Measurements from ENCODE around the gene CHRNG. TPM values are rescaled to one million over a fixed set of nuclear protein-coding genes. Genes with fewer than 3 reads are reported as not detected.

Gene CHRNG
- total RNA-seq (not detected), polyA plus RNA-seq (not detected)

- ATAC-seq = no peak
- Histone ChIP-seq H3K27ac (no peak within 1 kb of the TSS), H3K36me3 (no peaks in the 10 kb centered on the region), H3K4me3 (no peak within 1 kb of the TSS), H3K27me3 (no peaks in the 10 kb centered on the region), H3K4me1 (no peaks in the 10 kb centered on the region), H3K9me3 (no peaks in the 10 kb centered on the region)
- WGBS, 2 donors = 60 to 61% methylated on average over 23 of the region's 23 CpGs
- TF ChIP-seq, protein P1, sequence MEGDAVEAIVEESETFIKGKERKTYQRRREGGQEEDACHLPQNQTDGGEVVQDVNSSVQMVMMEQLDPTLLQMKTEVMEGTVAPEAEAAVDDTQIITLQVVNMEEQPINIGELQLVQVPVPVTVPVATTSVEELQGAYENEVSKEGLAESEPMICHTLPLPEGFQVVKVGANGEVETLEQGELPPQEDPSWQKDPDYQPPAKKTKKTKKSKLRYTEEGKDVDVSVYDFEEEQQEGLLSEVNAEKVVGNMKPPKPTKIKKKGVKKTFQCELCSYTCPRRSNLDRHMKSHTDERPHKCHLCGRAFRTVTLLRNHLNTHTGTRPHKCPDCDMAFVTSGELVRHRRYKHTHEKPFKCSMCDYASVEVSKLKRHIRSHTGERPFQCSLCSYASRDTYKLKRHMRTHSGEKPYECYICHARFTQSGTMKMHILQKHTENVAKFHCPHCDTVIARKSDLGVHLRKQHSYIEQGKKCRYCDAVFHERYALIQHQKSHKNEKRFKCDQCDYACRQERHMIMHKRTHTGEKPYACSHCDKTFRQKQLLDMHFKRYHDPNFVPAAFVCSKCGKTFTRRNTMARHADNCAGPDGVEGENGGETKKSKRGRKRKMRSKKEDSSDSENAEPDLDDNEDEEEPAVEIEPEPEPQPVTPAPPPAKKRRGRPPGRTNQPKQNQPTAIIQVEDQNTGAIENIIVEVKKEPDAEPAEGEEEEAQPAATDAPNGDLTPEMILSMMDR (IDR thresholded peaks at IDR 0.05) = no peak
- intact Hi-C loops (cut with DNase I) = no loop called here
- no peak for FAIRE-seq
- DNase-seq = peak in 2 of 6 donors; percentile 11 to 70
Observed at GRCh38 chr2:232539298-232540231, at the start of gene CHRNG. CHRNG (plus strand) TSS chr2:232539692; CDS start chr2:232539748, 56 bp downstream.

GRCh38 chr2:232490221-232491138 is 49.0 kb upstream of the CHRNG start:
- H3K4me3 ChIP-seq = no peak overlapping the region
- FAIRE-seq (no peak), ATAC-seq (no peak), DNase-seq (peak in 2 of 6 donors; percentile 21 to 54)
- 82 to 89% methylated on average over 30 of the region's 30 CpGs for WGBS, 2 donors
- no peak overlapping the region for H3K27ac ChIP-seq
- TF ChIP-seq, protein P1 (IDR thresholded peaks at IDR 0.05) = no peak
- intact Hi-C loops (cut with DNase I) = no loop called here
- H3K36me3 ChIP-seq = no peaks in the 10 kb centered on the region
- H3K27me3 ChIP-seq = peaks cover 0 to 7% (median 2%) of the 10 kb centered on the region in 4 donors
- H3K4me1 ChIP-seq = no peaks in the 10 kb centered on the region
- no peaks in the 10 kb centered on the region for H3K9me3 ChIP-seq

DNA sequence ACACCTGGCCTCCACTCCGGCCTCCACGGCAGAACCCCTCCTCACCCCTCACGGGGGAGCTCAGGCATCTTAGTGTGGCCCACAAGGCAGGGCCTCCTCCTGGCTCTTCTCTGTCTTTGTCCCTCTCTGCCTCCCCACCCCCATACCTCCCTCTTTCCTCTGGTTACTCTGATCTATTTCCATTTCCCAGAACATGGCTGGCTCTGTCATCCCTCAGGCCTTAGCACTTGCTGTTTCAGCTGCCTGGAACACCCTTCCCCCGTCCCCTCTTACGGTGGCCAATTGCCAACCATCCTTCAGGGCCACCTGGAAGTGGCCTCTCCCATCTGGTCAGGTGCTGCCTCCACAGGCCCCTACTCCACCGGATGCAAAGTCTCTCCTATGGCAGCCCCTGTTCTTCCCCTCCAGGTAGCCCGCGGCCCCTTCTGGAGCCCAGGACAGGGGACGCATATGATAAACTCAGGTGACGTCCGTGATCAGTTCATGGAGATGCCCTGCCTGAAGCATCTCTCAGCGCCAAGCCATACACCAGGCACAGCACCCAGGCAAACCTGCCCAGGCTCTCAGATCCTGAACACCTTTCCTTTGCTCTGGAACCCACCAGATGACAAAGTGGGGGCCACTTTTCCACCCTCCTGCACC is 48.2 kb upstream of the CHRNG start:
- no peaks in the 10 kb centered on the region for H3K36me3 ChIP-seq
- FAIRE-seq (no peak), ATAC-seq (no peak), DNase-seq (peak in 2 of 6 donors; percentile 8 to 26)
- no peak overlapping the region for H3K4me3 ChIP-seq
- peaks cover 0 to 7% (median 0%) of the 10 kb centered on the region in 4 donors for H3K27me3 ChIP-seq
- H3K9me3 ChIP-seq = no peaks in the 10 kb centered on the region
- TF ChIP-seq, protein P1 (IDR thresholded peaks at IDR 0.05) = no peak
- intact Hi-C loops (cut with DNase I) = no loop called here
- no peaks in the 10 kb centered on the region for H3K4me1 ChIP-seq
- 79 to 86% methylated on average over 12 of the region's 12 CpGs for WGBS, 2 donors
- H3K27ac ChIP-seq = no peak overlapping the region

DNA sequence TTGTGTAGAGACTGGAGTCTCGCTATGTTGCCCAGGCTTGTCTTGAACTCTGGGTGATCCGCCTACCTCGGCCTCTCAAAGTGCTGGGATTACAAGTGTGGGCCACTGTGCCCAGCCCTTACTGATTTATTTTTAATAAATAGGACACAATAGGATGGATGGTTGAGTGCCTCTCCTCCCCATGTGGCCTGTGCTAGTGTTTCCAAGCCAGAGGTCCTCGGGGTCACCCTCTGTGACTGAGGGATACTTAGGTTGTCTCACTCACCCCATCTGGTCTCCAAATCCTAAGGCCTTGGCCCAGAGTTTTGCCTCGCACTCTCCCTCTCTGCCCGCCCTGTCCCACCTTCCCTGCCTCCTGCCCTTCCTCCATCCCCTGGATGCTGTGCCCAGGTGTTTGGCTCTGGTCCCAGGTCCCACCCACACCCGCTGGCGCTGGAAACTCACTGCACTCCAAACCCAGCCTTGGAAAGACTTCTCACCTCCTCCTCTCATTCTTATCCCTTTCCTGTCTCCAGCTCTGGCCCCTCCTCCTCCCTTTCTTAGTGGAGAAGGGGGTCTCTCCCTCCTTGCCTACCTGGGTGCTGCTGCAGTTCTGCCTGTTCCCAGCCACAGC is 47.1 kb upstream of the CHRNG start:
- no peak overlapping the region for H3K4me3 ChIP-seq
- ATAC-seq (no peak), FAIRE-seq (no peak), DNase-seq (peak in 1 of 6 donors; percentile 32)
- no peak overlapping the region for H3K27ac ChIP-seq
- no peaks in the 10 kb centered on the region for H3K9me3 ChIP-seq
- WGBS, 2 donors = 64 to 70% methylated on average over 8 of the region's 8 CpGs
- intact Hi-C loops (cut with DNase I) = no loop called here
- no peaks in the 10 kb centered on the region for H3K36me3 ChIP-seq
- TF ChIP-seq, protein P1 (IDR thresholded peaks at IDR 0.05) = no peak
- H3K4me1 ChIP-seq = no peaks in the 10 kb centered on the region
- no peaks in the 10 kb centered on the region for H3K27me3 ChIP-seq

Data from pancreas (tissue), 10 donors.